CD4-positive, alpha-beta T cell treated with Interleukin-1 beta for 1 hour (primary cell): ENCODE measurements around the gene IDS.

ENCODE experiments used
- DNase-seq, 2 donors: peaks; one replicate each; pipeline ENCODE4 v3.0.0-alpha.2; 2020 to 2022

IDS gene

DNA sequence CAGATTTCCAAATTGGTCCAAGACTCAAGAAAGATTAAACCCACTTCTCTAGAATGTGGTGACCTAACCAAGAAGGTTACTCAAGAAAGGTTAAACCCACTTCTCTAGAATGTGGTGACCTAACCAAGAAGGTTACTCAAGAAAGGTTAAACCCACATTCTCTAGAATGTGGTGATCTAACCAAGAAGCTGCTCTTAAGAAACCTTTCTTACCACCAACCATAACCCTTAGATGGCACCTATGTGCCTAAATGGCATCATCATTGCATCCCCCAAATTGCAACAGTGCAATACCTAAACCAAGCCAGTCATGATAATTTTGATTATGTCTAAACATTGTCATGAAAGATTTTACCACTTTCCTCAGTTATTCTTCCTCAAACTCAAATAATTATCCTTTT lies 49.2 kb downstream of the IDS start:
- DNase-seq, result no peak

- no peak for DNase-seq
Measured at GRCh38 chrX:149453906-149454822, 50.9 kb downstream of the IDS start.

DNA sequence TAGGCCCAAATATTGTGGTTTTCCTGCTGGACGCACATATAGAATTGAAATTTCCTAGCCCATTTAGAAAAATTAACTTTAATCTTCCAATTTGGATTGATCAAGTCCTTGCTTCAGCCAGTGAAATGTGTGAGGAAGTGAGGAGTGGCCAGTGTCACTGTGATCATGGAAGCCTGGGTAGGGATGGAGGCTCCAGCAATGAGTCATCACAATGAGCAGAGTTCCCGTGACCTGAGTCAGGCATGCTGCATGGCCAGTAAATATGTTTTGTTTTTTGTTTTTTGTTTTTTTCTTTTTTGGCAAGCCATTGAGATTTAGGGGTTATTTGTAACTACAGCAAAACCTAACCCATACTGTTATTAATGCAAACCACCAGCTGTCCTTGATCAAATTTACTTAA lies 52.1 kb downstream of the IDS start:
- no peak for DNase-seq

DNA sequence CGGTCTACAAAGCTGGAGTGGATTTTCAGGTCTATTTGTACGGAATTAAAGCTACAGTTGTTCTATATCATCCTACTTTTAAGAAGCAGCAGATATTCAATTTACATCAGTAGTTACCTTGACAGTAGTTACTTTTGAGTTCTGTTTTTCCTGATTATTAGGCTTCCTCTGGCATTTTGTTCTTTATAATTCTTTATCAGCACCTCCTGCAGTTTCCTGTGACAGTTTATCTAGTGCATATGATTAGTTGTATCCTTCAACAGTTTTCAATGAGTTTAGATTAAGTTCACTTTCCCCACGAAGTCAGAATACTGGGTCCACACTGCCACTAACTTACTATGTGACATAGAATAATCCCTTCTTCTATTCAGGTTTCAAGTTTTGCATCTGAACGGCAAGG lies 71.7 kb downstream of the IDS start:
- no peak for DNase-seq

- DNase-seq, result no peak
Measured at GRCh38 chrX:149433051-149433450, 72.1 kb downstream of the IDS start.
